H1 (cell line): ENCODE results near the gene LGALS3. TPM values are rescaled to one million over a fixed set of nuclear protein-coding genes. Genes with fewer than 3 reads are reported as not detected.

Experiments
- RBBP5 ChIP-seq: IDR thresholded peaks from 2 replicates; pipeline ENCODE4 v1.7.1; 2012; ENCODE audit warnings: low read depth, mild to moderate bottlenecking, inconsistent platforms, low read length, moderate library complexity, borderline replicate concordance
- polyA plus RNA-seq, 7 experiments: library from polyadenylated mRNA; depleted of rRNA in 3 of 7; stranded (reverse) in 5 of 7; unstranded in 2 of 7; fragments of >200 nt in 5 of 7; fragments of 200-250 nt in 2 of 7; gene quantifications; 1 replicate in 5 of 7; 2 replicates in 1 of 7; 4 replicates in 1 of 7; pipeline versions ENCODE4 v1.2.1 to v1.2.3, GENCODE V29; 2011 to 2013; ENCODE audit warnings: missing spikeins in 2 of 7, mixed read lengths in 2 of 7
- total RNA-seq: library from RNA; stranded (reverse); fragmentation: NEBNext Ultra II Directional; extraction: Animal tissue kit (Norgen Biotek cat#: 25700); gene quantifications from 2 replicates; pipeline ENCODE4 v1.2.1, GENCODE V29; 2021

The LGALS3 gene
- total and polyA plus RNA-seq, 2 of the 8 experiments (the other 6 are each of a cell fraction or from before 2014, with no cell fraction given): 9.7 to 14.5 TPM

DNA sequence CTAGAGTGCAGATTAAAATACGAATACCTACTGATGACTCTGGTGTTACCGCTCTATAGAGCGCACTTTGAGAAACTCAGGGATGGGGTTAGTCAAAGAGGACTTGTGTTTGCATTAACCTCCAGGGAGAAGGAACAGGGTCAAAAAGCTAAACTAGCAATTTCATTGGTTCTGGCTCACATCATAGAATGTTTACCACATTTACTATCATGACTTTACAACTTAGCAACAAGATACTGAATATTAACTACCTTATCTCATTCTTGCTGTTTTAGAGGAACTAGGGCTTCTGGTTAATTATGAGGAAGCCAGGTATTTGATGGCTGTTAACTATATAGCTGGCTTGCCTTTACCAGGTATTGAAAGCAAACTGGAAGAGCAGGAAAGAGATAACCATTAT, 12.8 kb downstream of the LGALS3 start (continued):
- TF ChIP-seq RBBP5: no peak
- TF ChIP-seq, all 59 proteins: peak for 0
